WTC11 (cell line): ENCODE results near the gene MEAK7. TPM values are rescaled to one million over a fixed set of nuclear protein-coding genes. Genes with fewer than 3 reads are reported as not detected.

Source experiments
- ATAC-seq: fragments of 200-7000 bp; cut with Tn5 transposase; 2 replicates; pipeline ENCODE4 v1.10.0; 2021; ENCODE audit warnings: mild to moderate bottlenecking, moderate library complexity
- CTCF ChIA-PET: fragments of 300-600 bp; sonication (Branson Sonifier 250); formaldehyde crosslinking; loops from one replicate; lab custom pipeline; 2021; ENCODE audit warnings: antibody characterized with exemption; lab: Charles Lee
- POLR2A ChIA-PET: fragments of 350-600 bp; sonication (Branson Sonifier 250); formaldehyde crosslinking; loops from one replicate; lab custom pipeline; 2021; ENCODE audit warnings: antibody characterized with exemption; lab: Charles Lee
- DNase-seq: peaks from one replicate; pipeline ENCODE4 v3.0.0; 2021; ENCODE audit warnings: low spot score
- H3K27ac Mint-ChIP-seq: 2 replicates; pipeline ENCODE4 v1.8.0; 2021; ENCODE audit warnings: mixed read lengths
- H3K27me3 Mint-ChIP-seq: 2 replicates; pipeline ENCODE4 v1.8.0; 2021; ENCODE audit warnings: low read depth, mild to moderate bottlenecking, moderate library complexity, mixed read lengths
- H3K36me3 Mint-ChIP-seq: 2 replicates; pipeline ENCODE4 v1.8.0; 2021; ENCODE audit warnings: mixed read lengths
- H3K4me1 Mint-ChIP-seq: 2 replicates; pipeline ENCODE4 v1.8.0; 2022; ENCODE audit warnings: mixed read lengths
- H3K4me3 Mint-ChIP-seq: 2 replicates; pipeline ENCODE4 v1.8.0; 2021; ENCODE audit warnings: mild to moderate bottlenecking, moderate library complexity, mixed read lengths
- H3K9me3 Mint-ChIP-seq: 2 replicates; pipeline ENCODE4 v1.8.0; 2021; ENCODE audit warnings: mixed read lengths
- CDX4 ChIP-seq: fragments of 250-450 bp; sonication (Bioruptor Pico); IDR thresholded peaks from 2 replicates; pipeline ENCODE4 v1.9.0; 2021; ENCODE audit warnings: moderate library complexity, mild to moderate bottlenecking, inconsistent platforms, borderline replicate concordance
- ELF4 ChIP-seq: sonication (generic); formaldehyde crosslinking; IDR thresholded peaks from 2 replicates; pipeline ENCODE4 v1.8.1; 2022; ENCODE audit warnings: low read depth, mild to moderate bottlenecking, moderate library complexity, missing genetic modification reagents
- FOXJ3 ChIP-seq: sonication (generic); formaldehyde crosslinking; IDR thresholded peaks from 2 replicates; pipeline ENCODE4 v1.9.0; 2021; ENCODE audit warnings: missing genetic modification reagents, mild to moderate bottlenecking, borderline replicate concordance
- GABPB1 ChIP-seq: sonication (generic); formaldehyde crosslinking; IDR thresholded peaks from 2 replicates; pipeline ENCODE4 v1.8.1; 2023; ENCODE audit warnings: mild to moderate bottlenecking, missing genetic modification reagents
- MXD4 ChIP-seq: fragments of 250-450 bp; sonication (Bioruptor Pico); IDR thresholded peaks from 2 replicates; pipeline ENCODE4 v1.8.0; 2021; ENCODE audit warnings: mild to moderate bottlenecking, moderate library complexity, borderline replicate concordance
- MYBL2 ChIP-seq: sonication (generic); formaldehyde crosslinking; IDR thresholded peaks from 2 replicates; pipeline ENCODE4 v1.8.1; 2023; ENCODE audit warnings: mild to moderate bottlenecking, moderate library complexity, missing genetic modification reagents
- NFATC4 ChIP-seq: fragments of 250-450 bp; sonication (Bioruptor Pico); IDR thresholded peaks from 2 replicates; pipeline ENCODE4 v1.9.0; 2021; ENCODE audit warnings: mild to moderate bottlenecking
- NFE2L1 ChIP-seq: sonication (generic); formaldehyde crosslinking; IDR thresholded peaks from 2 replicates; pipeline ENCODE4 v1.8.1; 2023; ENCODE audit warnings: missing genetic modification reagents
- NFYB ChIP-seq: sonication (generic); formaldehyde crosslinking; conservative IDR thresholded peaks from 2 replicates; pipeline ENCODE4 v1.8.0; 2022; ENCODE audit warnings: low read depth, missing genetic modification reagents
- SMAD3 ChIP-seq: sonication (generic); formaldehyde crosslinking; IDR thresholded peaks from 2 replicates; pipeline ENCODE4 v1.8.0; 2022; ENCODE audit warnings: missing genetic modification reagents, mild to moderate bottlenecking, borderline replicate concordance
- SMAD4 ChIP-seq: sonication (generic); formaldehyde crosslinking; IDR thresholded peaks from 2 replicates; pipeline ENCODE4 v1.8.0; 2022; ENCODE audit warnings: mild to moderate bottlenecking, missing genetic modification reagents
- USF2 ChIP-seq: sonication (generic); formaldehyde crosslinking; IDR thresholded peaks from 2 replicates; pipeline ENCODE4 v1.8.1; 2023; ENCODE audit warnings: mild to moderate bottlenecking, missing genetic modification reagents, moderate library complexity
- ZBTB43 ChIP-seq: sonication (generic); formaldehyde crosslinking; IDR thresholded peaks from 2 replicates; pipeline ENCODE4 v1.8.1; 2023; ENCODE audit warnings: mild to moderate bottlenecking, missing genetic modification reagents
- ZNF121 ChIP-seq: sonication (generic); formaldehyde crosslinking; IDR thresholded peaks from 2 replicates; pipeline ENCODE4 v1.8.0; 2023; ENCODE audit warnings: missing genetic modification reagents
- ZNF263 ChIP-seq: sonication (generic); formaldehyde crosslinking; IDR thresholded peaks from 2 replicates; pipeline ENCODE4 v1.8.1; 2022; ENCODE audit warnings: low read depth, mild to moderate bottlenecking, moderate library complexity, missing genetic modification reagents
- ZNF396 ChIP-seq: fragments of 250-450 bp; sonication (Bioruptor Pico); IDR thresholded peaks from 2 replicates; pipeline ENCODE4 v1.8.0; 2021; ENCODE audit warnings: mild to moderate bottlenecking, moderate library complexity, borderline replicate concordance
- total RNA-seq: library from RNA; stranded (reverse); gene quantifications from 3 replicates; pipeline ENCODE4 v1.2.3, GENCODE V29; 2021
- TF ChIP-seq, protein P1 (sequence below): sonication (generic); formaldehyde crosslinking; IDR thresholded peaks from 2 replicates; pipeline ENCODE4 v1.8.1; 2022; ENCODE audit warnings: missing genetic modification reagents, borderline replicate concordance
- TF ChIP-seq, protein P2 (sequence below): sonication (generic); formaldehyde crosslinking; IDR thresholded peaks from 2 replicates; pipeline ENCODE4 v1.8.1; 2022; ENCODE audit warnings: low read depth, mild to moderate bottlenecking, moderate library complexity, missing genetic modification reagents, borderline replicate concordance
- TF ChIP-seq, protein P3 (sequence below): sonication (generic); formaldehyde crosslinking; IDR thresholded peaks from 2 replicates; pipeline ENCODE4 v1.8.1; 2022; ENCODE audit warnings: low read depth, missing genetic modification reagents, borderline replicate concordance
- TF ChIP-seq, protein P4 (sequence below): sonication (generic); formaldehyde crosslinking; conservative IDR thresholded peaks from 2 replicates; pipeline ENCODE4 v1.8.1; 2022; ENCODE audit warnings: mild to moderate bottlenecking, missing genetic modification reagents

MEAK7 gene
- total RNA-seq, 1 experiment from 2014 or later = 14.4 TPM

DNA sequence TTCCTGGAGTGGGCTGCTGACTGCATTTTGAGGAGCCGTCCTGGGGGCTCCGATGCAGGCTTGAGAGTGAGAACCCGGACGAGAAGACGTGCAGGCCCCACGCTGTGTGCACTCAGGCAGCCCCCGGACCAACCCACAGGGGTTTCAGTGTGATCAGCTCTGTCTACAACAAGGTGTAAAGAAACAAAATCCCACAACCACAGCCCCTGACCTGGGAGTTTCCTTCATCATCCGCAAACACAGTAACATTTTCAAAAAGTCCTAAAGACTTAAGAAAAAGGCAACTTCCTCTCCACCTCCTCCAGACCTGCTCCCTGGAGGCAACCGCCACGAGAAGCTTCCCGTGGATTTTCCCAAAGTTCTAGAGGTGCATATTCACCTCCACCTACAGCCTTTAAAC lies 15.4 kb upstream of the MEAK7 start:
- Mint-ChIP-seq H3K27me3 (no peaks in the 10 kb centered on the region; the same call in 1 of the 2 replicates), H3K36me3 (no peaks in the 10 kb centered on the region), H3K9me3 (peaks cover 8% of the 10 kb centered on the region; the same call in 1 of the 2 replicates), H3K4me3 (no peak overlapping the region), H3K27ac (no peak overlapping the region), H3K4me1 (peaks cover 16% of the 10 kb centered on the region)
- POLR2A ChIA-PET = interaction anchor here (1.4 kb wide), 1 partner anchor 97 kb away, joined by 4 read pairs; no protein-coding TSS in a partner anchor
- TF ChIP-seq SMAD3 (no peak), MYBL2 (CRISPR knock-in tag) (no peak), GABPB1 (no peak), NFE2L1 (CRISPR knock-in tag) (no peak), ZNF263 (CRISPR knock-in tag) (no peak), ZNF396 (CRISPR knock-in tag) (no peak), MXD4 (CRISPR knock-in tag) (no peak), FOXJ3 (CRISPR knock-in tag) (no peak), ELF4 (no peak), USF2 (CRISPR knock-in tag) (no peak), CDX4 (CRISPR knock-in tag) (no peak), SMAD4 (CRISPR knock-in tag) (no peak), ZNF121 (CRISPR knock-in tag) (no peak), NFYB (CRISPR knock-in tag) (no peak), ZBTB43 (no peak), NFATC4 (CRISPR knock-in tag) (no peak)
- TF ChIP-seq, protein P1, sequence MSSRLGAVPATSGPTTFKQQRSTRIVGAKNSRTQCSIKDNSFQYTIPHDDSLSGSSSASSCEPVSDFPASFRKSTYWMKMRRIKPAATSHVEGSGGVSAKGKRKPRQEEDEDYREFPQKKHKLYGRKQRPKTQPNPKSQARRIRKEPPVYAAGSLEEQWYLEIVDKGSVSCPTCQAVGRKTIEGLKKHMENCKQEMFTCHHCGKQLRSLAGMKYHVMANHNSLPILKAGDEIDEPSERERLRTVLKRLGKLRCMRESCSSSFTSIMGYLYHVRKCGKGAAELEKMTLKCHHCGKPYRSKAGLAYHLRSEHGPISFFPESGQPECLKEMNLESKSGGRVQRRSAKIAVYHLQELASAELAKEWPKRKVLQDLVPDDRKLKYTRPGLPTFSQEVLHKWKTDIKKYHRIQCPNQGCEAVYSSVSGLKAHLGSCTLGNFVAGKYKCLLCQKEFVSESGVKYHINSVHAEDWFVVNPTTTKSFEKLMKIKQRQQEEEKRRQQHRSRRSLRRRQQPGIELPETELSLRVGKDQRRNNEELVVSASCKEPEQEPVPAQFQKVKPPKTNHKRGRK (CRISPR knock-in tag) = no peak
- TF ChIP-seq, protein P2, sequence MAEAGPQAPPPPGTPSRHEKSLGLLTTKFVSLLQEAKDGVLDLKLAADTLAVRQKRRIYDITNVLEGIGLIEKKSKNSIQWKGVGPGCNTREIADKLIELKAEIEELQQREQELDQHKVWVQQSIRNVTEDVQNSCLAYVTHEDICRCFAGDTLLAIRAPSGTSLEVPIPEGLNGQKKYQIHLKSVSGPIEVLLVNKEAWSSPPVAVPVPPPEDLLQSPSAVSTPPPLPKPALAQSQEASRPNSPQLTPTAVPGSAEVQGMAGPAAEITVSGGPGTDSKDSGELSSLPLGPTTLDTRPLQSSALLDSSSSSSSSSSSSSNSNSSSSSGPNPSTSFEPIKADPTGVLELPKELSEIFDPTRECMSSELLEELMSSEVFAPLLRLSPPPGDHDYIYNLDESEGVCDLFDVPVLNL (CRISPR knock-in tag) = no peak
- TF ChIP-seq, protein P3, sequence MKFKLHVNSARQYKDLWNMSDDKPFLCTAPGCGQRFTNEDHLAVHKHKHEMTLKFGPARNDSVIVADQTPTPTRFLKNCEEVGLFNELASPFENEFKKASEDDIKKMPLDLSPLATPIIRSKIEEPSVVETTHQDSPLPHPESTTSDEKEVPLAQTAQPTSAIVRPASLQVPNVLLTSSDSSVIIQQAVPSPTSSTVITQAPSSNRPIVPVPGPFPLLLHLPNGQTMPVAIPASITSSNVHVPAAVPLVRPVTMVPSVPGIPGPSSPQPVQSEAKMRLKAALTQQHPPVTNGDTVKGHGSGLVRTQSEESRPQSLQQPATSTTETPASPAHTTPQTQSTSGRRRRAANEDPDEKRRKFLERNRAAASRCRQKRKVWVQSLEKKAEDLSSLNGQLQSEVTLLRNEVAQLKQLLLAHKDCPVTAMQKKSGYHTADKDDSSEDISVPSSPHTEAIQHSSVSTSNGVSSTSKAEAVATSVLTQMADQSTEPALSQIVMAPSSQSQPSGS = no peak
- TF ChIP-seq, protein P4, sequence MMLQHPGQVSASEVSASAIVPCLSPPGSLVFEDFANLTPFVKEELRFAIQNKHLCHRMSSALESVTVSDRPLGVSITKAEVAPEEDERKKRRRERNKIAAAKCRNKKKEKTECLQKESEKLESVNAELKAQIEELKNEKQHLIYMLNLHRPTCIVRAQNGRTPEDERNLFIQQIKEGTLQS (CRISPR knock-in tag) = no peak
- no peak for DNase-seq
- CTCF ChIA-PET = interaction anchor here (1.0 to 4.3 kb wide), 6 partner anchors 9 to 75 kb away, joined by 3 to 20 read pairs (median 5); no protein-coding TSS in a partner anchor
- no peak for ATAC-seq
